IPS-15b (cell line): ENCODE measurements around the gene SHISA7.
"Not testable (repeated sequence)": the region's sequence is repeated elsewhere in the genome, so short reads cannot be mapped to it uniquely, and the experiment has no call there.

Experiments used
- H3K27me3 ChIP-seq: one replicate; pipeline ENCODE4 v1.6.1; 2013; ENCODE audit warnings: low read length; ENCODE audit not compliant: control insufficient read depth, insufficient read depth
- H3K36me3 ChIP-seq: one replicate; pipeline ENCODE4 v1.6.1; 2013; ENCODE audit warnings: low read length; ENCODE audit not compliant: control insufficient read depth, insufficient read depth
- H3K4me1 ChIP-seq: one replicate; pipeline ENCODE4 v1.6.1; 2013; ENCODE audit warnings: mild to moderate bottlenecking, low read length; ENCODE audit not compliant: control insufficient read depth, insufficient read depth
- H3K4me3 ChIP-seq: one replicate; pipeline ENCODE4 v1.5.1; 2013; ENCODE audit warnings: low read depth, low read length
- H3K9ac ChIP-seq: one replicate; pipeline ENCODE4 v1.6.1; 2013; ENCODE audit warnings: low read depth, mild to moderate bottlenecking, low read length
- H3K9me3 ChIP-seq: one replicate; pipeline ENCODE4 v1.6.1; 2013; ENCODE audit warnings: mild to moderate bottlenecking, low read length; ENCODE audit not compliant: control insufficient read depth, insufficient read depth

Gene SHISA7

GRCh38 chr19:55418185-55418584 lies 24.9 kb downstream of the SHISA7 start:
- Histone ChIP-seq H3K27me3 (peaks cover 2% of the 10 kb centered on the region), H3K9me3 (no peaks in the 10 kb centered on the region), H3K36me3 (no peaks in the 10 kb centered on the region), H3K4me3 (no peak overlapping the region), H3K9ac (no peak overlapping the region), H3K4me1 (no peaks in the 10 kb centered on the region)

GRCh38 chr19:55410168-55410567 lies 32.9 kb downstream of the SHISA7 start:
- H3K36me3 ChIP-seq, result peaks cover 17% of the 10 kb centered on the region
- H3K9ac ChIP-seq, result no peak overlapping the region
- H3K27me3 ChIP-seq, result peaks cover 4% of the 10 kb centered on the region
- no peak overlapping the region for H3K4me3 ChIP-seq
- H3K4me1 ChIP-seq, result peaks cover 5% of the 10 kb centered on the region
- H3K9me3 ChIP-seq, result no peaks in the 10 kb centered on the region

GRCh38 chr19:55409179-55409578 lies 33.9 kb downstream of the SHISA7 start:
- H3K36me3 ChIP-seq, result peaks cover 22% of the 10 kb centered on the region
- not testable (repeated sequence) for H3K4me3 ChIP-seq, H3K9ac ChIP-seq, H3K4me1 ChIP-seq, H3K9me3 ChIP-seq, H3K27me3 ChIP-seq

- peaks cover 27% of the 10 kb centered on the region for H3K36me3 ChIP-seq
- H3K9me3 ChIP-seq, result no peaks in the 10 kb centered on the region
- H3K9ac ChIP-seq, result peak overlapping the region; percentile 18
- H3K27me3 ChIP-seq, result peaks cover 4% of the 10 kb centered on the region
- H3K4me1 ChIP-seq, result peaks cover 5% of the 10 kb centered on the region
- H3K4me3 ChIP-seq, result peak overlapping the region; percentile 27
These were observed 34.6 kb downstream of the SHISA7 start for GRCh38 chr19:55408533-55408872.

GRCh38 chr19:55407800-55408532 lies 35.1 kb downstream of the SHISA7 start:
- Histone ChIP-seq H3K4me1 (peaks cover 5% of the 10 kb centered on the region), H3K4me3 (peak overlapping the region; percentile 73), H3K27me3 (peaks cover 4% of the 10 kb centered on the region), H3K9me3 (no peaks in the 10 kb centered on the region), H3K9ac (peak overlapping the region; percentile 77), H3K36me3 (peaks cover 32% of the 10 kb centered on the region)

- Histone ChIP-seq H3K4me3 (peak within 1 kb of the TSS; percentile 73), H3K36me3 (peaks cover 37% of the 10 kb centered on the region), H3K9ac (peak within 1 kb of the TSS; percentile 89)
- not testable (repeated sequence) for H3K27me3 ChIP-seq, H3K9me3 ChIP-seq, H3K4me1 ChIP-seq
These were observed 35.6 kb downstream of the SHISA7 start, which contains the start of gene UBE2S for GRCh38 chr19:55407550-55407799. Gene UBE2S (minus strand): TSS chr19:55407788. CDS start chr19:55407589, 199 bp downstream.

GRCh38 chr19:55406826-55407549 lies 36.1 kb downstream of the SHISA7 start:
- H3K4me1 ChIP-seq, result peaks cover 5% of the 10 kb centered on the region
- H3K36me3 ChIP-seq, result peaks cover 41% of the 10 kb centered on the region
- H3K4me3 ChIP-seq, result peak overlapping the region; percentile 73
- H3K9ac ChIP-seq, result peak overlapping the region; percentile 89
- H3K27me3 ChIP-seq, result peaks cover 4% of the 10 kb centered on the region
- H3K9me3 ChIP-seq, result no peaks in the 10 kb centered on the region

- Histone ChIP-seq H3K4me1 (peaks cover 5% of the 10 kb centered on the region), H3K9me3 (no peaks in the 10 kb centered on the region), H3K36me3 (peaks cover 45% of the 10 kb centered on the region), H3K4me3 (peak overlapping the region; percentile 73), H3K9ac (peak overlapping the region; percentile 47), H3K27me3 (peaks cover 2% of the 10 kb centered on the region)
These were observed 36.8 kb downstream of the SHISA7 start for GRCh38 chr19:55406091-55406825.

GRCh38 chr19:55405638-55406037 lies 37.5 kb downstream of the SHISA7 start:
- no peak overlapping the region for H3K9ac ChIP-seq
- peaks cover 5% of the 10 kb centered on the region for H3K4me1 ChIP-seq
- H3K27me3 ChIP-seq, result no peaks in the 10 kb centered on the region
- H3K9me3 ChIP-seq, result no peaks in the 10 kb centered on the region
- peak overlapping the region; percentile 73 for H3K4me3 ChIP-seq
- H3K36me3 ChIP-seq, result peaks cover 49% of the 10 kb centered on the region

GRCh38 chr19:55402509-55402908 lies 40.6 kb downstream of the SHISA7 start:
- H3K36me3 ChIP-seq, result peaks cover 54% of the 10 kb centered on the region
- no peaks in the 10 kb centered on the region for H3K9me3 ChIP-seq
- H3K4me3 ChIP-seq, result no peak overlapping the region
- no peak overlapping the region for H3K9ac ChIP-seq
- H3K4me1 ChIP-seq, result peaks cover 5% of the 10 kb centered on the region
- H3K27me3 ChIP-seq, result no peaks in the 10 kb centered on the region

- H3K9me3 ChIP-seq, H3K4me1 ChIP-seq, H3K27me3 ChIP-seq, H3K4me3 ChIP-seq, H3K9ac ChIP-seq: not testable (repeated sequence)
- H3K36me3 ChIP-seq, result peaks cover 49% of the 10 kb centered on the region
These were observed 41.7 kb downstream of the SHISA7 start for GRCh38 chr19:55401390-55401789.
